IMR-90 (cell line): ENCODE measurements around the gene PRUNE2.

ENCODE experiments used
- CEBPB ChIP-seq: IDR thresholded peaks from 2 replicates; pipeline ENCODE4 v1.6.1; 2012; ENCODE audit warnings: low read depth, low read length, improper control_type of control experiment
- CHD1 ChIP-seq: IDR thresholded peaks from 2 replicates; pipeline ENCODE4 v1.6.1; 2012; ENCODE audit warnings: low read depth, low read length, improper control_type of control experiment
- MXI1 ChIP-seq: IDR thresholded peaks from 2 replicates; pipeline ENCODE4 v1.6.1; 2012; ENCODE audit warnings: low read depth, mild to moderate bottlenecking, low read length, moderate library complexity, borderline replicate concordance
- POLR2A ChIP-seq: IDR thresholded peaks from 2 replicates; pipeline ENCODE4 v1.6.1; 2012; ENCODE audit warnings: mild to moderate bottlenecking, low read depth, low read length
- SMC3 ChIP-seq: fragments of 150-350 bp; IDR thresholded peaks from 2 replicates; pipeline ENCODE4 v1.6.1; 2016; ENCODE audit warnings: low read depth, mild to moderate bottlenecking, antibody characterized with exemption, low read length, moderate library complexity
- TF ChIP-seq, protein P1 (sequence below): conservative IDR thresholded peaks from 2 replicates; pipeline ENCODE4 v1.5.1; 2012; ENCODE audit warnings: mild to moderate bottlenecking, low read depth, low read length, improper control_type of control experiment

- TF ChIP-seq, protein P1, sequence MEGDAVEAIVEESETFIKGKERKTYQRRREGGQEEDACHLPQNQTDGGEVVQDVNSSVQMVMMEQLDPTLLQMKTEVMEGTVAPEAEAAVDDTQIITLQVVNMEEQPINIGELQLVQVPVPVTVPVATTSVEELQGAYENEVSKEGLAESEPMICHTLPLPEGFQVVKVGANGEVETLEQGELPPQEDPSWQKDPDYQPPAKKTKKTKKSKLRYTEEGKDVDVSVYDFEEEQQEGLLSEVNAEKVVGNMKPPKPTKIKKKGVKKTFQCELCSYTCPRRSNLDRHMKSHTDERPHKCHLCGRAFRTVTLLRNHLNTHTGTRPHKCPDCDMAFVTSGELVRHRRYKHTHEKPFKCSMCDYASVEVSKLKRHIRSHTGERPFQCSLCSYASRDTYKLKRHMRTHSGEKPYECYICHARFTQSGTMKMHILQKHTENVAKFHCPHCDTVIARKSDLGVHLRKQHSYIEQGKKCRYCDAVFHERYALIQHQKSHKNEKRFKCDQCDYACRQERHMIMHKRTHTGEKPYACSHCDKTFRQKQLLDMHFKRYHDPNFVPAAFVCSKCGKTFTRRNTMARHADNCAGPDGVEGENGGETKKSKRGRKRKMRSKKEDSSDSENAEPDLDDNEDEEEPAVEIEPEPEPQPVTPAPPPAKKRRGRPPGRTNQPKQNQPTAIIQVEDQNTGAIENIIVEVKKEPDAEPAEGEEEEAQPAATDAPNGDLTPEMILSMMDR = no peak
- TF ChIP-seq CEBPB (no peak), CHD1 (no peak), MXI1 (no peak), POLR2A (no peak), SMC3 (no peak)
Observed at GRCh38 chr9:76845254-76845653, 60.7 kb downstream of the PRUNE2 start.
